Effector CD4-positive, alpha-beta T cell (primary cell): ENCODE data around the gene MRTFA.

Experiments
- DNase-seq: peaks from one replicate; pipeline ENCODE4 v3.0.0-alpha.2; 2020

The MRTFA gene

DNA sequence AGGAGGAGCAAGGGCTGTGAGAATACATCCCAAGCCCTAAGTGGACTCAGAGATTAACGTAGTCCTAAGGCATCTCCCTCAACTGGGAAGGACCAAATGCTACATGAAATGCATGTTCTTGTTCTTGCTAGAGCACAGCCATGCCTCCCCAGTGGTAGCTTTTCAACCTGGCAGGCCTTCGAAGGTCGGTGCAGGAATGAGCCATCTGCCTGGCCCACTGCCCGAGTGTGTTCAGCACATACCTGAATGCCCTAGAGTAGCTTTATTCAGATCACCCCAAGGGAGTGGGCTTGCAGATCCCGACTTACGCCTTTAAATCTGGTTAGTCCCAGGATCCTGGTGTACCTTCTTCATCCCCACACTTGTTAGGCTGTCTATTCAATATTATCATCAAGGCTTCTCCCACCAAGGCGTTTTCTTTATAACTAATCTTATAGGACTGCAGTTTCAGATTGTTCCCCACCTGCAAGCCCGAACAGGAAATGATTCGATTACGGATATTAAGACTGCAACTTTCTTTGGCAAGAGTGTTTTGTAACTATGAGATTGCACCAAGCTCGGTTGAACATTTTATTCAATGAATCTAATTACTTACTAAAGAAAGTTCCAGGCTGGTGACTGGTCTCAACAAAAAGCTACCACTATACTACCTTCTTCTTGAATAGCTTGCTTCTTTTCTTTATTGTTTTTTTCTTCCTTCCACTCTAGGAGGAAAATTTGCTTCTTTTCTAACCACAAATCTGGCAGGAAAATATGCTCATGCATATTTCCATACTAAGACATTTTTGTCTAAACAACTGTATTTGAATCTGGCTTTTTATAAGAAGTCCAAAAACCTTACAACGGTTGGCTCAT lies 150.5 kb downstream of the MRTFA start:
- no peak for DNase-seq

DNA sequence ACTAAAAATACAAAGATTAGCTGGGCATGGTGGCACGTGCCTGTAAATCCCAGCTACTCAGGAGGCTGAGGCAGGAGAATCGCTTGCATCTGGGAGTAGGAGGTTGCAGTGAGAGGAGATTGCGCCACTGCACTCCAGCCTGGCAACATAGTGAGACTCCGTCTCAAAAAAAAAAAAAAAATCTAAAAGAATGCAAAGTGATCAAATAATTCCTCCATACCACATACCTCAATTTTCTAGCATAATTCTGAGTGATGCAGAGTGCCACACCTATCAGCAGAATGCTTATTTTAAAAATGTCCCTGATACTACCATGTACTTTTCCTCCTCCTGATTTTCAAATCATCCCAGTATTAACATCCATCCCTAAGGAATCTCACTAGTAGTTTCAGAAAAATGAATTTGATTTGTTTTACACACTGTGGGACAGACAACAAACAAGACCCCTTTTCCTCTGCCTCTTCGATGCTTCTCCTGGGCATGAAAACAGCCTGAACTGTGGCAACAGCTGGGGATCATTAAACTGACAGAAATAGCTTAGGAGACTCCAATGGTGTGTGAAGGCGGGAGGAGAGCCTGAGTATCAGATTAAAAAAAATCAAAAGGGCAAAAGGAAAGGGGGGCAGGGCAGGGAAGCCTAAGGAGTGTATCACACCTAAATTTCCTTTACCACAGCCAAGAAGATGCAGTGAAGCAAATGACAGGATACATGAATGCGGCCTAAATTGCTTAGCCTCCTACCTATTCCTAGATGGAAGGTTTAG lies 151.4 kb downstream of the MRTFA start:
- no peak for DNase-seq

- DNase-seq = no peak
These were observed 153.6 kb downstream of the MRTFA start for GRCh38 chr22:40482886-40483285.

DNA sequence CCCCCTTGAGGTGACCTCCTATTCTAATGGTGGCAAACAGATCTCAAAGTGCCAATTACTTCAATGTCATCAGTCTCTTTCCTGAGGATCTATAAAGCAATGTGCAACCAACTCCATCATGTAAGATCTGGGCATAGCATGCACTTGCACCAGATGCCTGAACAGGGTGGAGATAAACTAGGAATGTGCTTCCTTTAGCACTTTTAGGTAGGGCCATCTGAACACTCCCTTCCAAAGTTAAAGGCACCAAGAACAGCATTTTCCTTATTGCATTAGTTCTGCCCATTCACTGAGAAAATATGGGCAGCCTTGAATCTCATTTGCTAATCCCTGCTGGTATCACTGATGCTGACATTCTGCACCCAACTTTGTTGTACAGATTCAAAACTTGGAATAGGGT lies 154.1 kb downstream of the MRTFA start:
- DNase-seq = no peak

DNA sequence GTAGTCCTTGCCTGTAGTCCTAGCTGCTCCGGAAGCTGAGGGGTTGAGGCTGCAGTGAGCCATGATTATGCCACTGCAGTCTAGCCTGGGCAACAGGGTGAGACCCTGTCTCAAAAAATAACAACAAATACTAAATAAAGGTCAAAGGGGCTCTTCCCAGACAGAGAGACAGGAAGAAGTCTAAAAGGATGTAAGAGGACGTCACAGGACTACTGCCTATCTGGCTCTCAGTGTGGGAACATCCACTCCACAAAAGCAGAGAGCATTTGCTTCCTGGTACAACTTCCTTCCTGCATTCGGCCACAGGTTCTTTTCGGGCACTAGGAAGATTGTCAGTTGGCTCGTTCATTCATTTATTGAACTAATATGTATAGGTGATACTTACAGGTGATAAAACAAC lies 155.5 kb downstream of the MRTFA start:
- DNase-seq = no peak

GRCh38 chr22:40479887-40480538 lies 156.5 kb downstream of the MRTFA start:
- DNase-seq = no peak

- no peak for DNase-seq
These were observed 157.3 kb downstream of the MRTFA start for GRCh38 chr22:40479126-40479800.

DNA sequence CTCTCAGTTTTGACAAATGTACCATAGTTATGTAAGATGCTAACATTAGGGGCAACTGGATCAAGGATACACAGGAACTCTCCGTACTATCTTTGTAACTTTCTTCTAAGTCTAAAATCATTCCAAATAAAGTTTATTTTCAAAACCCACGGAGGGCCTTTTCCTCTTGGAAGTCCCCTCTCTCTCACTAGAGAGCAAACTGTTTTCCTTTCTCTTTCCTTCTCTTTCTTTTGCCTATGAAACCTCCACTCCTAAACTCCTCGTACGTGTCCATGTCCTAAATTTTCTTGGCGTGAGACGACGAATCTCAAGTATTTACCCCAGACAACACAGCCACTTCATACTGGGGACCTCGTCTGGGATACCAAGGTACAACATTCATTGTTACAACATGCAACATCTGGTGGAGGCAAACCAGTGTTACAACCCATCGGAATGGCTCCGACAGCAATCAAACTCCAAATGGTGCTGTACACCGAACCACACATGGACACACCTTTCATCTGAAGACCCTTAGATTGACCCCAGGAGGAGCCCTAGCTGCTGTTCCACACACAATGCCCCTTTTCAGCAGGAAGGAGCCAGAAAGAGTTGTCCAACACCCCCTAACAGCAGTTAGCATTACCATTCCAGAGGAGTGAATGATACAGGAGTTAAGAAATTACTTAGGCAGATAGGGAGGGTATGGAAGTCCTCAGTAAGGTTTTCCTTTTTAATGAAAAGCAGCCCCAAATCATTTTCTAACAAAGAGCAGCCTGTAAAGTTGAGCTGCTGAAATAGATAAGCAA lies 158.0 kb downstream of the MRTFA start:
- DNase-seq = no peak

GRCh38 chr22:40477683-40478337 lies 158.7 kb downstream of the MRTFA start:
- DNase-seq = no peak

DNA sequence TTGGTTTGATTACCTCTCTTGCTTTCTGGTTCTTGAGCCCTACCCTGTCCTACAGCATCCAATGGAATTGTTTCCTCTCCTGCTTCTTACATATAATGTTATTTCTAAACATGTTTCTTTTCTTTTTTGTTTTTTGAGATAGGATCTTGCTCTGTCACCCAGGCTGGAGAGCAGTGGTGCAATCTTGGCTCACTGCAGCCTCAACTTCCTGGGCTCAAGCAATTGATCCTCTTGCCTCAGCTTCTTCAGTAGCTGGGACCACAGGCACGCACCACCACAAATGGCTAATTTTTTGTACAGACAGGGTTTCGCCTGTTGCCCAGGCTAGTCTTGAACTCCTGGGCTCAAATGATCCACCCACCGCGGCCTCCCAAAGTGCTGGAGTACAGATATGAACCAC lies 160.2 kb downstream of the MRTFA start:
- no peak for DNase-seq

DNA sequence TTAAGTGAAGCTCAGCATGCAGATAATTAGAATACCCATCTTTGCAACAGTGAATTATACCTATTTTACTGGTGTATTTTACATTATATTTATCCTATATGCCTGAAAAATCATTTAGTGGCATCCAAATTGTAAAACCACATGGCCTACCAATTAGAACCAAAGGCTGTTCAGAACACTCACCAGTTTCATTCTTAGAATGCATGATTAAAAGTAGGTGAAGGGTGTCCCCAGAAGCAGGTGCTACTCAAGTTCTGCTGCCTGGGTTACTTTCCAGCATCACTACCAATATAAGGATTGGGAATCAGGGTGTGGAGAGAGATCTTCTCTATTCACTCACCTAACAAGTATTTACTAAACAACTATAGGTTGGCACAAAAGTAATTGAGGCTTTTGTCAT lies 162.8 kb downstream of the MRTFA start:
- DNase-seq = no peak

GRCh38 chr22:40472579-40472978 lies 163.9 kb downstream of the MRTFA start:
- no peak for DNase-seq

GRCh38 chr22:40472051-40472450 lies 164.5 kb downstream of the MRTFA start:
- DNase-seq = no peak

DNA sequence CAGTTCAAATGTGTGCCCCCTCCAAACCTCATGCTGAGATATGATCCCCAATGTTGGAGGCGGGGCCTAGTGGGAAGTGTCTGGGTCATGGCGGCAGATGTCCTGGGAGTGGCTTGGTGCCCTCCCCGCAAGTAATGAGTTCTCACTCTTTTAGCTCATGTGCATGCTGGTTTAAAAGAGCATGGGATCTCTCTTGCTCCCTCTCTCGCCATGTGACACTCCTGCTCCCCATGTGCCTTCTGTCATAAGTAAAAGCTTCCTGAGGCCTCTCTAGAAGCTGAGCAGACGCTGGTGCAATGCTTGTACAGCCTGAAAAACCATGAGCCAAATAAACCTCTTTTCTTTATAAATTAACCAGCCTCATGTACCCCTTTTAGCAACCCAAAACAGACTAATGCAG lies 167.3 kb downstream of the MRTFA start:
- DNase-seq = no peak

- DNase-seq = no peak
These were observed 167.9 kb downstream of the MRTFA start for GRCh38 chr22:40468616-40469015.

DNA sequence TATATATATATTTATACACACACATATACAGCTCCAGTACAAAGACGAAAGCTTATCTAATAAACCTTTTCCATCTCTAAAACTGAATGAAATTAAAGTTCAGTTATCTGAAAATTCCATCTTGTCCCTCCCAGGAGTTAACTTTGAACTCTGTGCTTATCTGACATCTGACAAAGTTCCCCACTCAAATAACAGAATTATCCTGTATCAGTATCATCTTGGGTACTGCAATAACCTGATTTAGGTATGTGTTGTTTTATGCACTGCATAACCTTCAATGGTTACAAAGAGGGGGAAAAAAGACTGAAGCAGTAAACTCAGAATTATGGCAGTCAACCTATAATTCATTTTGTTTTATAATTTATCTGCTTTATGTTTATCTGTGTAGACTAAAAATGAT lies 169.5 kb downstream of the MRTFA start:
- DNase-seq = no peak

DNA sequence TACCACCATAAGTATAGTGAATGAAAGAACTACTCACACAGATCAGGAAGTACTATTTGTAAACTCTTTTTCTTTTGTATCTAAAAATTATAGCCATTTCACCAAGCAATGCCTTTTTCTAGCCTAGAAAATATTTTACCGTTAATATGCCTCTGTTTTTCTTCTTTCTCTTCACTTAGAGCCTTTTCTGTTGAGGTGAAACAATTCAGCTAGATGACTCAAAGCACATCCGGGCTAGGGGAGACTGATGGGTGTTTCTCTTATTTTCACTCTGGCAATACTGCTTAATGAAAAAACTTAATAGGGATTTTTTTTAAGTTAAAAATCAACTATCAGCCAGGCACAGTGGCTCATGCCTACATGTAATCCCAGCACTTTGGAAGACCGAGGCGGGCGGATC lies 172.8 kb downstream of the MRTFA start:
- peak; percentile 33 for DNase-seq

DNA sequence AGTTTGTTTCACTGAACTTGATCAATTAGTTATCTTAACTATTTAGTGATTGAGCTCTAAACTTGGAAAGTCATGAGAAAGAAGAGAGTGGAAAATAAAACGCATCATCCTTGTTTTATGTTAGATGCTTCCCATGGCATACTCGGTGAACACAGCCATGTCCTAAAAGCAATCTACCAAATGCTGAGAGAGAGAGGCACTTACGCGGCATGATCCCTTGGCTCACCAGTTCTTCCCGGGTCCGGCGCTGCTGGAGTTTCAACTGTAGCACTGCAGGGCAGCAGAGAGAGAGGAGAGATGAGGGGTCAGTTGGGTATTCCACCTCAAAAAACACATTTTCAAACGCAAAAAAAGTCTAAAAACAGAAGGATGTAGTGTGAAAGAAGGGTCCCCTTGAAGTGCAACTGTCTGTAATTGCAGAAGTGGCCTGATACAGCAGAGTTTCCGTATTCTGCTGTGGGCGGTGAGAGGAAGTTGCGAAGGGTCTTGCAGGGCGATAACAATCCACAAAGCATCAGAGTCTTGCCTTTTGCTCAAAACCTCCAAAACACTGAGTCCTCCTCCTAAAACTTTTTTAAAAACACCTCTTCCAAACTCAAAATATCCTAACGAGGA lies 173.4 kb downstream of the MRTFA start:
- DNase-seq = peak; percentile 32

DNA sequence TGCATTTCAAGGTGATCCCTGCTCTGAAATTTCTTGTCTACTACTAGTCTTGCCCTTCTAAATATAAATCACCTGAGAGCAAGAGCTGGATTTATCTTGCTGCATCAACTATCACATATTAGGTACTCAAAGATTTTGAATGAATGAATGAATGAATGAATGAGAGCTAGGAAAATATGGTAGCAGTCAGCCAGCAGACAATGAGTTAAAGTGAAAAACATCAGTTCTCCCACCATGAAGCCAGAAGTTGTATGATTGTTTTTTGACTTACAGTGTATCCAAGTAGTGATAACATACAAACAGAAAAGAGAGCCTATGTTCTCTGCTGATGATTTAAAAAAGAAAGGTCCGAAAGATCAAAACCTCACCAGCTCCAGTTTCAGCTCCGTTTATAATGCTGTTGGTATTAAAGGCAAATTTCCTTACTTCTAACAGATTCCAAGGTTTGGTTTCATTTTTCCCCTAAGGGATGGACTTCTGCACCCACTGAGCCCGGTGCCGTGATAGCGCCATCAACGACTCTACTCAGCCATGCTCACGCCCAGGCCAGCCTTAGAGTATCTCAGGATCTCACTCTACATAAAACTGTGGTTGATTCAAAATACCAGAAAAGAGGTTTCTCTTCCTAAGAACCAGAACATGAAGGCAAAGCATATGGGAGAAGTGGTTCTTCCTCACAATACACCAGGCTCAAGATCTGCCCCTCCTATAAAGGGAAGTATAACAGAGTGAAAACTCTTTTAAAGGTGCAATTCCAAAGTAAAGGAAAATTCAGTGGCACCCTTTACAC lies 174.1 kb downstream of the MRTFA start:
- peak; percentile 15 for DNase-seq

GRCh38 chr22:40453671-40454070 lies 182.8 kb downstream of the MRTFA start:
- DNase-seq = no peak
